ENCODE measurements around the gene CREB1.
A peak's percentile ranks its signal among the peaks of the same experiment; 100 is the strongest.
"Not testable (repeated sequence)": the region's sequence is repeated elsewhere in the genome, so short reads cannot be mapped to it uniquely, and the experiment has no call there.

Gene CREB1

GRCh38 chr2:207491956-207492355, 37.8 kb upstream of the CREB1 start:
- no peaks in the 10 kb centered on the region for H3K4me1 ChIP-seq (ENCODE audit: control insufficient read depth, low read depth, low read length)
- no peaks in the 10 kb centered on the region for H3K9me3 ChIP-seq (ENCODE audit: control insufficient read depth, low read depth, low read length)
- no peaks in the 10 kb centered on the region for H3K36me3 ChIP-seq (ENCODE audit: control insufficient read depth, low read depth, low read length)
- H3K4me3 ChIP-seq (ENCODE audit: low read length), result no peak overlapping the region
- H3K27me3 ChIP-seq (ENCODE audit: control insufficient read depth, insufficient read depth, low read length), result no peaks in the 10 kb centered on the region
- H3K9ac ChIP-seq (ENCODE audit: low read length), result no peak overlapping the region
- no peak overlapping the region for H3K27ac ChIP-seq (ENCODE audit: low read length)

GRCh38 chr2:207492461-207492860, 37.3 kb upstream of the CREB1 start:
- Histone ChIP-seq H3K9me3 (ENCODE audit: control insufficient read depth, low read depth, low read length) (no peaks in the 10 kb centered on the region), H3K27me3 (ENCODE audit: control insufficient read depth, insufficient read depth, low read length) (no peaks in the 10 kb centered on the region)

GRCh38 chr2:207494137-207494536, 35.6 kb upstream of the CREB1 start:
- H3K27me3 ChIP-seq (ENCODE audit: control insufficient read depth, insufficient read depth, low read length), result no peaks in the 10 kb centered on the region
- no peak overlapping the region for H3K9ac ChIP-seq (ENCODE audit: low read length)
- no peak overlapping the region for H3K4me3 ChIP-seq (ENCODE audit: low read length)
- no peak overlapping the region for H3K27ac ChIP-seq (ENCODE audit: low read length)
- no peaks in the 10 kb centered on the region for H3K4me1 ChIP-seq (ENCODE audit: control insufficient read depth, low read depth, low read length)
- H3K36me3 ChIP-seq (ENCODE audit: control insufficient read depth, low read depth, low read length), result no peaks in the 10 kb centered on the region
- H3K9me3 ChIP-seq (ENCODE audit: control insufficient read depth, low read depth, low read length), result no peaks in the 10 kb centered on the region

More at GRCh38 chr2:207492461-207492860, 37.3 kb upstream of the CREB1 start:
- no peak overlapping the region for H3K9ac ChIP-seq (ENCODE audit: low read length)
- H3K4me3 ChIP-seq (ENCODE audit: low read length), result no peak overlapping the region
- no peaks in the 10 kb centered on the region for H3K4me1 ChIP-seq (ENCODE audit: control insufficient read depth, low read depth, low read length)
- H3K27ac ChIP-seq (ENCODE audit: low read length), result no peak overlapping the region
- H3K36me3 ChIP-seq (ENCODE audit: control insufficient read depth, low read depth, low read length), result no peaks in the 10 kb centered on the region

GRCh38 chr2:207496936-207497335, 32.8 kb upstream of the CREB1 start:
- not testable (repeated sequence) for H3K9ac ChIP-seq (ENCODE audit: low read length); H3K36me3 ChIP-seq (ENCODE audit: control insufficient read depth, low read depth, low read length); H3K4me1 ChIP-seq (ENCODE audit: control insufficient read depth, low read depth, low read length); H3K27ac ChIP-seq (ENCODE audit: low read length); H3K4me3 ChIP-seq (ENCODE audit: low read length); H3K27me3 ChIP-seq (ENCODE audit: control insufficient read depth, insufficient read depth, low read length); H3K9me3 ChIP-seq (ENCODE audit: control insufficient read depth, low read depth, low read length)

GRCh38 chr2:207497596-207497995, 32.2 kb upstream of the CREB1 start:
- Histone ChIP-seq H3K27me3 (ENCODE audit: control insufficient read depth, insufficient read depth, low read length) (no peaks in the 10 kb centered on the region), H3K9me3 (ENCODE audit: control insufficient read depth, low read depth, low read length) (no peaks in the 10 kb centered on the region), H3K4me3 (ENCODE audit: low read length) (no peak overlapping the region), H3K4me1 (ENCODE audit: control insufficient read depth, low read depth, low read length) (no peaks in the 10 kb centered on the region), H3K9ac (ENCODE audit: low read length) (no peak overlapping the region), H3K36me3 (ENCODE audit: control insufficient read depth, low read depth, low read length) (no peaks in the 10 kb centered on the region), H3K27ac (ENCODE audit: low read length) (no peak overlapping the region)

- Histone ChIP-seq H3K9ac (ENCODE audit: low read length) (no peak overlapping the region), H3K27me3 (ENCODE audit: control insufficient read depth, insufficient read depth, low read length) (no peaks in the 10 kb centered on the region), H3K27ac (ENCODE audit: low read length) (no peak overlapping the region), H3K36me3 (ENCODE audit: control insufficient read depth, low read depth, low read length) (no peaks in the 10 kb centered on the region), H3K4me3 (ENCODE audit: low read length) (no peak overlapping the region), H3K4me1 (ENCODE audit: control insufficient read depth, low read depth, low read length) (peaks cover 3% of the 10 kb centered on the region), H3K9me3 (ENCODE audit: control insufficient read depth, low read depth, low read length) (no peaks in the 10 kb centered on the region)
Measured at GRCh38 chr2:207498427-207498826, 31.3 kb upstream of the CREB1 start.

- H3K4me3 ChIP-seq (ENCODE audit: low read length), result no peak overlapping the region
- no peaks in the 10 kb centered on the region for H3K27me3 ChIP-seq (ENCODE audit: control insufficient read depth, insufficient read depth, low read length)
- H3K4me1 ChIP-seq (ENCODE audit: control insufficient read depth, low read depth, low read length), result peaks cover 9% of the 10 kb centered on the region
- H3K9me3 ChIP-seq (ENCODE audit: control insufficient read depth, low read depth, low read length), result no peaks in the 10 kb centered on the region
- no peaks in the 10 kb centered on the region for H3K36me3 ChIP-seq (ENCODE audit: control insufficient read depth, low read depth, low read length)
- no peak overlapping the region for H3K27ac ChIP-seq (ENCODE audit: low read length)
- no peak overlapping the region for H3K9ac ChIP-seq (ENCODE audit: low read length)
Measured at GRCh38 chr2:207499114-207499513, 30.6 kb upstream of the CREB1 start.

- Histone ChIP-seq H3K27me3 (ENCODE audit: control insufficient read depth, insufficient read depth, low read length) (no peaks in the 10 kb centered on the region), H3K9me3 (ENCODE audit: control insufficient read depth, low read depth, low read length) (no peaks in the 10 kb centered on the region), H3K9ac (ENCODE audit: low read length) (no peak overlapping the region), H3K36me3 (ENCODE audit: control insufficient read depth, low read depth, low read length) (no peaks in the 10 kb centered on the region), H3K4me3 (ENCODE audit: low read length) (no peak overlapping the region), H3K4me1 (ENCODE audit: control insufficient read depth, low read depth, low read length) (peaks cover 34% of the 10 kb centered on the region), H3K27ac (ENCODE audit: low read length) (no peak overlapping the region)
Measured at GRCh38 chr2:207501802-207502576, 27.8 kb upstream of the CREB1 start.

GRCh38 chr2:207502577-207503198, 27.1 kb upstream of the CREB1 start:
- Histone ChIP-seq H3K4me3 (ENCODE audit: low read length) (no peak overlapping the region), H3K27ac (ENCODE audit: low read length) (no peak overlapping the region), H3K9ac (ENCODE audit: low read length) (no peak overlapping the region), H3K27me3 (ENCODE audit: control insufficient read depth, insufficient read depth, low read length) (no peaks in the 10 kb centered on the region), H3K36me3 (ENCODE audit: control insufficient read depth, low read depth, low read length) (no peaks in the 10 kb centered on the region), H3K4me1 (ENCODE audit: control insufficient read depth, low read depth, low read length) (peaks cover 34% of the 10 kb centered on the region), H3K9me3 (ENCODE audit: control insufficient read depth, low read depth, low read length) (no peaks in the 10 kb centered on the region)

GRCh38 chr2:207503234-207503633, 26.5 kb upstream of the CREB1 start:
- H3K4me1 ChIP-seq (ENCODE audit: control insufficient read depth, low read depth, low read length), result peaks cover 34% of the 10 kb centered on the region
- H3K27me3 ChIP-seq (ENCODE audit: control insufficient read depth, insufficient read depth, low read length), result no peaks in the 10 kb centered on the region
- no peak overlapping the region for H3K27ac ChIP-seq (ENCODE audit: low read length)
- H3K36me3 ChIP-seq (ENCODE audit: control insufficient read depth, low read depth, low read length), result no peaks in the 10 kb centered on the region
- H3K9ac ChIP-seq (ENCODE audit: low read length), result no peak overlapping the region
- no peaks in the 10 kb centered on the region for H3K9me3 ChIP-seq (ENCODE audit: control insufficient read depth, low read depth, low read length)
- no peak overlapping the region for H3K4me3 ChIP-seq (ENCODE audit: low read length)

- Histone ChIP-seq H3K36me3 (ENCODE audit: control insufficient read depth, low read depth, low read length) (no peaks in the 10 kb centered on the region), H3K27ac (ENCODE audit: low read length) (no peak overlapping the region), H3K4me3 (ENCODE audit: low read length) (peak overlapping the region; percentile 6), H3K9me3 (ENCODE audit: control insufficient read depth, low read depth, low read length) (no peaks in the 10 kb centered on the region), H3K4me1 (ENCODE audit: control insufficient read depth, low read depth, low read length) (peaks cover 34% of the 10 kb centered on the region), H3K27me3 (ENCODE audit: control insufficient read depth, insufficient read depth, low read length) (no peaks in the 10 kb centered on the region), H3K9ac (ENCODE audit: low read length) (peak overlapping the region; percentile 11)
Measured at GRCh38 chr2:207504513-207505170, 25.1 kb upstream of the CREB1 start.
